NOMO-1 (cell line): ENCODE measurements around the gene ZBTB21.

Experiments used
- DNase-seq, 2 experiments: peaks; one replicate each; lab custom pipeline; 2025; ENCODE audit not compliant: unreplicated experiment in 2 of 2; lab: John Stamatoyannopoulos, UW

Gene ZBTB21

GRCh38 chr21:42021371-42022090 is 11.4 kb upstream of the ZBTB21 start:
- DNase-seq: no peak

- DNase-seq: no peak
These were observed 9.5 kb upstream of the ZBTB21 start for GRCh38 chr21:42019706-42020105.

- no peak for DNase-seq
These were observed 9.0 kb upstream of the ZBTB21 start for GRCh38 chr21:42019101-42019605.

- DNase-seq: no peak
These were observed 6.9 kb upstream of the ZBTB21 start for GRCh38 chr21:42017022-42017421.

GRCh38 chr21:42016364-42016985 is 6.3 kb upstream of the ZBTB21 start:
- no peak for DNase-seq

GRCh38 chr21:42013931-42014330 is 3.8 kb upstream of the ZBTB21 start:
- no peak for DNase-seq

GRCh38 chr21:42013376-42013775 is 3.2 kb upstream of the ZBTB21 start:
- peak; percentile 5 to 7 for DNase-seq

- DNase-seq: no peak
These were observed 2.7 kb upstream of the ZBTB21 start for GRCh38 chr21:42012763-42013329.

GRCh38 chr21:42012344-42012743 is 2.2 kb upstream of the ZBTB21 start:
- DNase-seq: no peak

- DNase-seq: peak; percentile 25 to 45
These were observed 641 bp upstream of the ZBTB21 start for GRCh38 chr21:42010507-42011495.

- peak; percentile 7 to 14 for DNase-seq
These were observed 936 bp downstream of the ZBTB21 start for GRCh38 chr21:42009018-42009830.

GRCh38 chr21:42007356-42007940 is 2.7 kb downstream of the ZBTB21 start:
- DNase-seq: no peak

- no peak for DNase-seq
These were observed 3.4 kb downstream of the ZBTB21 start for GRCh38 chr21:42006765-42007164.

- DNase-seq: no peak
These were observed 5.6 kb downstream of the ZBTB21 start for GRCh38 chr21:42004406-42005199.

- DNase-seq: no peak
These were observed 7.1 kb downstream of the ZBTB21 start for GRCh38 chr21:42003051-42003461.

- no peak for DNase-seq
These were observed 7.7 kb downstream of the ZBTB21 start for GRCh38 chr21:42002421-42002958.

GRCh38 chr21:42001781-42002180 is 8.4 kb downstream of the ZBTB21 start:
- no peak for DNase-seq

- DNase-seq: no peak
These were observed 9.3 kb downstream of the ZBTB21 start for GRCh38 chr21:42000908-42001307.
